HG03108 (cell line): ENCODE results near the gene PIK3C2G.

Experiments used
- ATAC-seq: cut with Tn5 transposase; IDR thresholded peaks from one replicate; pipeline ENCODE4 v1.9.1; 2021; ENCODE audit warnings: moderate library complexity; ENCODE audit not compliant: unreplicated experiment

The PIK3C2G gene

DNA sequence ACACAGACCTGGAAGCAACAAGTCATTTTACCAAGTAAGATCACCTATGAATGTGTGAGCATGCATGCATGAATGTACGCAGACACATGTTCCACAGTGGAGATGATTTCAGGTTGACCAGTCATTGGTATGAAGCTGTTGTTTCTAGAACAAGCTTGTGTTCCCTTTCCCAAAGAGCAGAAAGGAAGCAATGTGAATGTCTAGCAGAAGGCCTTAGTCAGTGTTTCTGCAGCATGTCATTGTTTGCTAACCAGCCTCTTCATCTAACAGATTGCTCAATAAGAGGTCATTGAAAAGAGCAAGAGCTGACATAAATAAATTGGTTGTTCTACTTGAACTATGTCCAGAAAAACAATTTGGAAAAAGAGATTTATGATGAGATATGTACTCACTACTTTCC is 285.1 kb downstream of the PIK3C2G start:
- no peak for ATAC-seq

DNA sequence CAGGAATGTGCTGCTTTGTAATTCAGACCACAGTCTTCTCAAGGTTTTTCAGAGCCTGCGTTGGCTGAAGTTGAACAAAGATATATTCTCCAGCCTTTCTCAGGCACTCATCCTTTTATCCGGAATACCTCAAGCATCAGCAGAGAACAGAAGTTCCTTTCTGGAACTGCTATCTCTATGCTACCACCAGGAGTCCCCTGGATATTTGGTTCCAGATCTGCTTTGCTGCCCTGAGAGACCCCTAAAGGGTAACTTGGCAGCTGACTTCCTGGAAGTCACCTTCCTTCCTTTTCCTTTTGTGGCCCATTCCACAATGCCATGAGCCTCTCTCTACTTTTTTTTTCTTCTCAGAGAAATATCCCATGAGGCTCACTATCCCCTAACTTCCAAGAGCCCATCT is 288.3 kb downstream of the PIK3C2G start:
- no peak for ATAC-seq

DNA sequence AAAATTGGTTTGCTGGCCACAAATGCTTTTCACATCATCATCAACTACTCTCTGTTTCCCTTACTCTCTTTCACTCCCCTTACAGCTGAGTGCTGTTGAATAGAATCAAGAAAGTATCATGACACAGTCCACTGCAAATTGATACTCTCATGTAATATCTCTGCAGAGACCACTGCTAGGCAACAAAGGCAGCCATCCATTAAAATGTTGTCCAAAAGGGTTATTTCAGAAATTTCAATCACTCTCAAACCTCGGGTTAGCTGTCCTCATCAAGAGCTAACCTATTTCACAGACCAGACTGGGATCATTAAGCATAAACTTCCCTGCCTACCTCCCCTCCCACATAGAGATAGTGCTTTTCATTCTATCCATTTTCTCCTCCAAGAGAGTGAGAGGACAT is 289.8 kb downstream of the PIK3C2G start:
- ATAC-seq: no peak

GRCh38 chr12:18551701-18552100 is 290.4 kb downstream of the PIK3C2G start:
- ATAC-seq: no peak

GRCh38 chr12:18552829-18553228 is 291.5 kb downstream of the PIK3C2G start:
- ATAC-seq: no peak

DNA sequence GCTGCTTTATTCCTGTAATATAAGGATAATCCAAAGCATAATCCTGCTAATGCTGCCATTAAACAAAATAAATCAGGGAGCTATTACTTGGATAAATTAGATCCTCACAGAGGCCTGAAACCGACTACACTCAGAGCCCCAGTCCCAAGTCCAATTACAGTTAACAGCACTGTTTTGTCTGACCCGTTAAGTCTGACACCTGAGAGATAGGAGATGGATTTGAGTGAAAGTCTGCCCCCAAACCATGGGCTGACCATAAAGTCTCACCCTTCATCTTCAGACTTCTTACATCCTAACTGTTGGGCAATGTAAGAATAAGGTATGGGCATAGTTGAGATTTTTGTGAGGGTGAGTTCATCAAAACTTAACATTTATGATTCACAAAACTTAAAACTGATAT is 294.8 kb downstream of the PIK3C2G start:
- ATAC-seq: no peak

- ATAC-seq: no peak
These were observed 297.9 kb downstream of the PIK3C2G start for GRCh38 chr12:18559242-18559641.

DNA sequence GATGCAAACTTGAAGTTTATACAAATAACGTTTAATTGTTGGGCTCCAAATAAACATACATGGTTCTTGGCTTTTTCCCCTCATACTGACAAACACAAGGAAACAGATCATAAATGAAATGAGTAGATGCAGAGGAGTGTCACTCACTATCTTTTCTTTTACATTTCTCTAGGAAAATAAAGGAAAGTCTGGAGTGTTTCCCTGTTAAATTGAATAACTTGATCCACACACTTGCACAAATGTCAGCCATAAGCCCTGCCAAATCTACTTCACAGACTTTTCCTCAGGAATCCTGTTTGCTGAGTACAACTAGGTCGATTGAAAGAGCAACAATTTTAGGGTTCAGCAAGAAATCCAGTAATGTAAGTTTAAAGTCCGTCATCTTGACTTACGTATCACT is 301.2 kb downstream of the PIK3C2G start:
- ATAC-seq: no peak

- ATAC-seq: no peak
These were observed 303.0 kb downstream of the PIK3C2G start for GRCh38 chr12:18564306-18564705.

DNA sequence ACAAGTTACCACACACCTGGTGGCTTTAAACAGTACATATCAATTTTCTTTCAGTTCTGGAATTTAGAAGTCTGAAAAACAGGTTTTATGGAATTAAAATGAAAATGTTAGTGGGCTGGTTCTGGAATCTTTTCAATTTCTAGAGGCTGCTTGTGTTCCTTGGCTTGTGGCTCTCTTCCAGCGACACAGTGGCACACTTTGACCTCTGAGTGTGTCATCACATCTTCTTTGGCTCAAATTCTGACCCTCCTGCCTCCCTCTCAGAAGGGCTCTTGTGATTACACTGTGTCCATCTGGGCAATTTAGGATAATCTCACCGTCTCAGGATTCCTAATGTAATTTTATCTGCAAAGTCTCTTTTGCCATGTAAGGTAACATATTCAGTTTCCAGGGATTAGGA is 306.5 kb downstream of the PIK3C2G start:
- ATAC-seq: no peak

DNA sequence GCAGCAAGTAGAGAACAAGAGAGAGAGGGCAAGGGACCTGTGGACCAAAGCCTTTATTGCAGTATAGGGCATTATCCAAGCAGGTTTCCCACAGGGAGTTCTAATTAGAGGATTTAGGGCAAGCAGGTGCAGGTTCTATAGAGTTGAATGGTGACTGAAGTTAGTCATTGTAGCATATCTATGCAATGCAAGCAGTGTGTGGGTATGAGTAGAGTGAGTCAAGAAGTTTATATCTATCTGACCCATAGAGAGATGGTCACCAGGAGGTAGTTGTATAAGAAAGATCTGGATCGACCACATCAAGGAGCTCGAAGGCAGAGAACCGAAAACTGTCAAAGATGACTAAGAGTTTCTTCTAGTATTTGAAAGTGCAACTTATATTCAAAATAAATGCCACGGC is 309.2 kb downstream of the PIK3C2G start:
- ATAC-seq: no peak

DNA sequence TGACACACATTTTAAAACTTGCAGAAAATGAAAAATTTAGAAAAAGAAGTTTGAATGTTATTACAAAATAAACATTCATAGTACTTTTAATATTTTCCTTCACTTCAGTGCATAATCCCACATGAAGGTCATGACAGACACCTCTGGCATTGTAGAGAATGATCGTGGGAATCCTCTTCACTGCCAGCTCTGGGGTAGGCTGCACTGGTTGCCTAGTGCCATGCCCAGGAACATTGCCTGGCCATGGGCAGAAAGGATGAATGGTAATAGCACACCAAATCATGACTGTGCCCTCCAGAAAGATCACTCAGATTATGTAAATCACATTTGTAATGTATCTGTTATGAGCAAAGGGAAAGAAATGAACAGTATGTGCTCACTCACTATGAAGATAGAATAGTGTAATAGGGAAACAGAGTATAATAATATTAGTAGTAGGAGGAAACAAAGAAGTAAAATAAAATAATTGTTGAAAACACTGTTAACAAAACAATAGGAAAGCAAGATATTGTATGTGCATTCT is 314.8 kb downstream of the PIK3C2G start:
- no peak for ATAC-seq

DNA sequence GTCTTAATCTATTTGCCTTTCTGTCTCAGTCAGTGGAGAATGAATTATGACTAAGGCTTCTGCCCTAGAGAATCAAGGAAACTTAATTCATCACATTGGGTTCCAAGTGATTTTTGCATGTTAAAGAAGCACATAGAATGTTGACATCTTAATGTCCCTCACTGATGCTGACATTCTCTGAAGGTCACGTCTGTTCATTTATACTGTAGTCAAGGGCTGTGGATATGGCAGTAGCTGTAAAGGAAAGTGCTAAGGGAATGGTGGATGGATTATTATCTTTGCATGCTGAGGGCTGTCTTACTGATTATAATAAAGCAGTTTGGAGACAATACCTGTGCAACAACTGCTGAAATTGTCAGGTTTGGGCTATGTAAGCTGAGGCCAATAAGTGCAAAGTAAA is 315.3 kb downstream of the PIK3C2G start:
- ATAC-seq: no peak

DNA sequence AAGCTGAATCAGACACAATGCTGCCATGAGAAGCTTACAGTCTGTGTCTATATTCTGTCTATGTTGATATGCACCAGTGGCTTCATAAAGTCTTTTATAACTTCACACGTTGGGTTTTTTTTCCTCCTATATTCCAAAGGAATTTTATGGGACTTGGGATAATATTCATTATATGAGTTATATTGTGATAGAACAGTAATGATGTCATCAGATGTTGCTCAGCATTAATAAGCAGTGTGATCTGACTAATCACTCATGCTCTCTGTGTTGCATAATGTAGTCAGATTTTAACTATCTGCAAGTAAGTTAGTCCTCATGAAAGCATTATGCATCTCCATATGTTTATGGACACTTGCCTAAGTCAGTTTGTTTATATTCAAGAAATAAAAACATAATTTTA is 316.9 kb downstream of the PIK3C2G start:
- ATAC-seq: no peak

DNA sequence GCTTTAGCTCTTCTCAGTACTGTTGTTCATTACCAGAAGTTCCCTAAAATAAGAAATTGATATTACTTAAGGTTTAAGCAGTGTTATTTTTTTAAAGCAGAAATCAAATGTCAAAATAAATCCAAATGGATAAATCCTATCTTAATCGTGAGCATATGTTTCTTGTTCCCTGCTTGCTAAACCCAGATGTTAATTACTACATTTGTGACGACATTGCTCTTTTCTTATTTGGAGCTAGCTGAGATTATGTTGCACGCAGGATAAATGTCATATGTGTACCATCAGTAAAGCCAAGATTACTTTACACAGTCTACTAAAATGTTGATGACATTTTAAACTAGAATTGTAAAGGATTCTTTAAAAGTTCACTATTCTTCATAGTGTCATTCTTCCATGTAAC is 319.0 kb downstream of the PIK3C2G start:
- ATAC-seq: no peak

- ATAC-seq: no peak
These were observed 319.4 kb downstream of the PIK3C2G start for GRCh38 chr12:18580706-18581105.

DNA sequence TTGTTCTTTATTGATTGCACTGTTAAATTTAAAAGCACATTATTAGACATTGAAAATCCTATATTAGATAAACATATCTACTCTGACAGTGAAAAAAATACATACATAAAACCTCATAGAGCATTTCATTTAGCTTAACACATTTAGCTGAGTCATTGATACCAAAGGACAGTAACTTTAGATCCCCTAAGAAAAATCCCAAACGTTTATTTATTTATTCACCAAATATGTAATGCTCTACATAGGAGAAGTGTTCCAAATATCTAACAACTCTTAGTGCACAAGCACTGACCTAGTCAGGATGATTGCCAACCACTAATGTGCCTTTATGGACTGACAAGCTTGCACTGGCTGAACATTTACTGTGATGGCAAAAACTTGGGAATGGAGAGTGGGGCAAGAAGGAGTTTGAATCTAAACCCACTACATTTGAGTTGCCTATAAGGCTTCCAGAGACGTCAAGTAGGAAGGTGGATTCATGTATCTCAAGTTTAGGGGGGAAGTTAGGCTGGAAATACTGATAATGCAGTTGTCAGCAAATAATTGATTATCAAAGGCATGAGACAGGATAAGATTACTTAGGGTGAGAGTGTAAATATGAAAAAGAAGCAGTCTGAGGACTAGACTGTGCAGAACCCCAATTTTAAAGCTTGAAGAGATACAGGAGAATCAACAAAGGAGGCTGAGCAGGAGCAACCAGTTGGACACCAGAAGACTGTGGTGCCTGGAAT is 320.1 kb downstream of the PIK3C2G start:
- no peak for ATAC-seq

DNA sequence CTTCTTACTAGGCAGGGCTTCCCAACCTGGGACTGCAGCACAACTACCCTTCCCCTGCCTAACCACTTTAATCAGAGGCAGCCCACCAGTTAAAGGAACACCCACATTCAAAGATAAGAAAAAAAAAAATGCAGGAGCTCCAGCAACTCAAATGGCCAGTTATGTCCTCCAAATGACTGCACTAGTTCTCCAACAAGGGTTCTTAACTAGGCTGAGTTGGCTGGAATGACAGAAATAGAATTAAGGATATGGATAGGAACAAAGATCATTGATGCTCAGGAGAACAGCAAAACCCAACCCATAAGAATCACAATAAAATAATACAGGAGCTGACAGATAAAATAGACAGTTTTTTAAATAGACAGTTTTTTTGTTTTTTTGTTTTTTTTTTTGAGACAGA is 322.3 kb downstream of the PIK3C2G start:
- no peak for ATAC-seq

DNA sequence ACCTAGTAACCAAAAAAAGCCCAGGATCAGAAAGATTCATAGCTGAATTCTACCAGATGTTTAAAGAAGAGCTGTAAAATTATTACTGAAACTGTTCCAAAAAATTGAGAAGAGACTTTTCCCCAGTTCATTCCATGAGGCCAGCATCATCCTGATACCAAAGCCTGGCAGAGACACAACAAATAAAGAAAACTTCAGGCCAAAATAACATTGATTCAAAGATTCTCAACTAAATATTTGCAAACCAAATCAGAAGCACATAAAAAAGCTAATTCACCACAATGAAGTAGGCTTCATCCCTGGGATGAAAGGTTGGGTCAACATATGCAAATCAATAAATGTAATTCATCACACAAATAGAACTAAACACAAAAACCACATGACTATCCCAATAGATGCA is 325.3 kb downstream of the PIK3C2G start:
- no peak for ATAC-seq

GRCh38 chr12:18589316-18589715 is 328.0 kb downstream of the PIK3C2G start:
- no peak for ATAC-seq

DNA sequence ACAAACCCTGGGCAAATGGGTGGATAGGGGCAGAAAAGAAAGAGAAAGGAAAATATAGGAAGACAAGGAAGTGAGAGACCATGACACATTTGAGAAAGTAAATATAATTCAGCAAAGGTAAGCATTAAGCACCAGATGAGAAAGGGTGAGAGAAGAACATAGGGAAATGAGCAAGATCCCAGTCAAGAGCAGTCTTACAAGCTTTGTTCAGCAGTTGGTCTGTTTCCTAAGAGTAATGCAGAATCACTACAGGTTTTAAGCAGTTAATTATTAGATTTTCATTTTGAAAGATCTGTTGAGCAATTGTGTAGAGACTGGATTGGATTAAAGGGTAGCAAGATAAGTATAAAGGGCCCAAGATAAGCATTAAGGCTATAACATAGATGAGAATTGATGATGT is 330.2 kb downstream of the PIK3C2G start:
- no peak for ATAC-seq

DNA sequence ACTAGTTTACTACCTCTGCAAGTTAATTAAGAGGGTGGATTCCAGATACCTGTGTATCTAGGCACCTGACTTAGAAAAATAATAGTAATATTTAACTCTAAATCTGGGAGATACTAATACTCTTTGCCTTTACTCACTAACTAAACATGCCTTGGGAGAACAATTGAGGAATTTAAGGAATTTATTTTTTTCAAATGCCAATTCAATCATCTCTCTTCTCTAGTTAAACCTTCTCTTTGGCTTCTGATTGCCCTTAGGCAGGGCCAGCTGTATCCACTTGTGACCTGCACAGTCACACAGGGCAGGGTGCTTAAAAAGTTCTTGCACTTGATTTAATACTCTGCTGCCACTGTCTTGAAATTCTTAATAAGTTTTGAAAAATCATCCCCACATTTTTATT is 334.1 kb downstream of the PIK3C2G start:
- ATAC-seq: no peak

GRCh38 chr12:18601962-18602361 is 340.6 kb downstream of the PIK3C2G start:
- no peak for ATAC-seq
